Nephron progenitor cell (in vitro differentiated cells): ENCODE data around the gene RSPH4A.

Experiments
- DNase-seq: peaks from one replicate; pipeline ENCODE4 v3.0.0; 2021
- H3K27ac Mint-ChIP-seq: 2 replicates; pipeline ENCODE4 v1.8.0; 2021; ENCODE audit warnings: mild to moderate bottlenecking, moderate library complexity, mixed read lengths
- H3K27me3 Mint-ChIP-seq: 2 replicates; pipeline ENCODE4 v1.8.0; 2021; ENCODE audit warnings: mild to moderate bottlenecking, low read depth, mixed read lengths; ENCODE audit not compliant: poor library complexity
- H3K36me3 Mint-ChIP-seq: 2 replicates; pipeline ENCODE4 v1.8.0; 2021; ENCODE audit warnings: low read depth, mixed read lengths
- H3K4me1 Mint-ChIP-seq: 2 replicates; pipeline ENCODE4 v1.8.0; 2021; ENCODE audit warnings: mixed read lengths
- H3K4me3 Mint-ChIP-seq: 2 replicates; pipeline ENCODE4 v1.8.0; 2021; ENCODE audit warnings: mild to moderate bottlenecking, moderate library complexity, mixed read lengths
- H3K9me3 Mint-ChIP-seq: 2 replicates; pipeline ENCODE4 v1.8.0; 2021; ENCODE audit warnings: mild to moderate bottlenecking, moderate library complexity, mixed read lengths
- TF ChIP-seq, protein P1 (sequence below): fragments of 200-600 bp; sonication (generic); IDR thresholded peaks from 2 replicates; pipeline ENCODE4 v1.5.0; 2021; ENCODE audit warnings: antibody characterized with exemption

The RSPH4A gene

DNA sequence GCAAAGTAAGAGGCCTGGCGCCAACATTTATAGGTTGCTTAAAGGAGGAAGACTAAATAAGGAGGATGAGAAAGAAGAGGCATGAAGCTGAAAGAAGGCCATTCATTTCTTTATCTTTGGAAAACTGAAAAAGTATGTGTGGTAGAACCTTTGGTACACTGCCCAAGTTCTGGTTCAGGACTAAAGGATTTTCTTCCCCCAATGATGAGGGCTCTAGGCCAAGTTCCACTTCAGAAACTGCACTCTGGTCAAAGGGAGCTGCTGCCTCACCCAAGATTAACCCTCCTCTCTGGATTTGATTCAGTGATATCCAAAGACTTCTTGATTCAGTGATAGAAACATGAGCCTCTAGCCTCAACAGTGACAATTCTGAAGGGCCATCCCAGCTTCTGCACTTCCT is 59.7 kb downstream of the RSPH4A start:
- no peak for DNase-seq
- Mint-ChIP-seq H3K4me1 (no peaks in the 10 kb centered on the region), H3K4me3 (no peak overlapping the region), H3K36me3 (peaks cover 5% of the 10 kb centered on the region), H3K27ac (no peak overlapping the region), H3K27me3 (peaks cover 36% of the 10 kb centered on the region), H3K9me3 (peaks cover 10% of the 10 kb centered on the region)
- TF ChIP-seq, protein P1, sequence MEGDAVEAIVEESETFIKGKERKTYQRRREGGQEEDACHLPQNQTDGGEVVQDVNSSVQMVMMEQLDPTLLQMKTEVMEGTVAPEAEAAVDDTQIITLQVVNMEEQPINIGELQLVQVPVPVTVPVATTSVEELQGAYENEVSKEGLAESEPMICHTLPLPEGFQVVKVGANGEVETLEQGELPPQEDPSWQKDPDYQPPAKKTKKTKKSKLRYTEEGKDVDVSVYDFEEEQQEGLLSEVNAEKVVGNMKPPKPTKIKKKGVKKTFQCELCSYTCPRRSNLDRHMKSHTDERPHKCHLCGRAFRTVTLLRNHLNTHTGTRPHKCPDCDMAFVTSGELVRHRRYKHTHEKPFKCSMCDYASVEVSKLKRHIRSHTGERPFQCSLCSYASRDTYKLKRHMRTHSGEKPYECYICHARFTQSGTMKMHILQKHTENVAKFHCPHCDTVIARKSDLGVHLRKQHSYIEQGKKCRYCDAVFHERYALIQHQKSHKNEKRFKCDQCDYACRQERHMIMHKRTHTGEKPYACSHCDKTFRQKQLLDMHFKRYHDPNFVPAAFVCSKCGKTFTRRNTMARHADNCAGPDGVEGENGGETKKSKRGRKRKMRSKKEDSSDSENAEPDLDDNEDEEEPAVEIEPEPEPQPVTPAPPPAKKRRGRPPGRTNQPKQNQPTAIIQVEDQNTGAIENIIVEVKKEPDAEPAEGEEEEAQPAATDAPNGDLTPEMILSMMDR: no peak

GRCh38 chr6:116680880-116681672 is 64.8 kb downstream of the RSPH4A start, which contains the start of gene KPNA5:
Gene KPNA5 (plus strand): TSS chr6:116681211. CDS start chr6:116681335, 124 bp downstream.
- peaks cover 16% of the 10 kb centered on the region for H3K4me1 Mint-ChIP-seq
- peaks cover 26% of the 10 kb centered on the region for H3K36me3 Mint-ChIP-seq
- H3K9me3 Mint-ChIP-seq: peaks cover 11% of the 10 kb centered on the region
- DNase-seq: peak; percentile 94
- TF ChIP-seq, protein P1: no peak
- H3K27ac Mint-ChIP-seq: peak within 1 kb of the TSS; percentile 100
- H3K4me3 Mint-ChIP-seq: peak within 1 kb of the TSS; percentile 95
- H3K27me3 Mint-ChIP-seq: peaks cover 5% of the 10 kb centered on the region

DNA sequence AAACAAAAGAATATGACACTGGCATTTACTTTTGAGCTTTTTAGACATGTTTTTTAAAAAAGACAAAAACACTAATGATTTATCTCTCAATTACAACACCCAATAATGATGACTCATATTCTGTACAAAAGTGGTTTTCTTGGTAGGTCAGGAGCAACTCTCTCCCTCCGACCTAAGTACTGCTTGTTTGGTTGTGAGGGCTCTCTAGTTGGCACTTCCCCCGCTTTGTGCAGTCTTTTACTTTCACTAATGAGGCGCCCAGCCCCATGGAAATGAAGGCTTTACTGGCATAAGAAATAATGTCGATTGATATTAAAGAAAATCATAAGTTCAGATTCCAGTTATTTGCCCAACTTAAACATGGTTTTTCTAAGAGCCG is 66.0 kb downstream of the RSPH4A start:
- DNase-seq: no peak
- peaks cover 13% of the 10 kb centered on the region for H3K9me3 Mint-ChIP-seq

More for the DNA sequence above, 66.0 kb downstream of the RSPH4A start:
- Mint-ChIP-seq H3K27me3 (peaks cover 5% of the 10 kb centered on the region), H3K4me3 (peak overlapping the region; percentile 95), H3K4me1 (peaks cover 28% of the 10 kb centered on the region), H3K36me3 (peaks cover 33% of the 10 kb centered on the region), H3K27ac (no peak overlapping the region)
- TF ChIP-seq, protein P1: no peak
